Activated naive CD4-positive, alpha-beta T cell treated with anti-CD3 and anti-CD28 coated beads, Interleukin-2, amount 50 U/mL, for 72 hours (primary cell): ENCODE results near the gene RPL28. TPM values are rescaled to one million over a fixed set of nuclear protein-coding genes. Genes with fewer than 3 reads are reported as not detected.
A peak's percentile ranks its signal among the peaks of the same experiment; 100 is the strongest.
"Not testable (repeated sequence)": the region's sequence is repeated elsewhere in the genome, so short reads cannot be mapped to it uniquely, and the experiment has no call there.

ENCODE experiments used
- ATAC-seq, 2 donors: fragments of 150-1000 bp; cut with Tn5 transposase; 2 replicates each; pipeline ENCODE4 v1.10.0; 2021; ENCODE audit warnings: mild to moderate bottlenecking in 2 of 2, moderate library complexity in 2 of 2
- DNase-seq, 2 donors: peaks; one replicate each; pipeline ENCODE4 v3.0.0; 2021 to 2022; ENCODE audit warnings: low spot score in 2 of 2
- H3K27ac Mint-ChIP-seq, 2 donors: one replicate each; pipeline ENCODE4 v1.8.0; 2022; ENCODE audit warnings: mild to moderate bottlenecking in 2 of 2, mixed read lengths in 2 of 2
- H3K36me3 Mint-ChIP-seq, 2 donors: one replicate each; pipeline ENCODE4 v1.8.0; 2022; ENCODE audit warnings: mixed read lengths in 2 of 2
- H3K9me3 Mint-ChIP-seq, 2 donors: one replicate each; pipeline ENCODE4 v1.8.0; 2022; ENCODE audit warnings: mixed read lengths in 2 of 2
- total RNA-seq, 2 donors: library from RNA; stranded (reverse); gene quantifications; one replicate each; pipeline ENCODE4 v1.2.3, GENCODE V29; 2022

RPL28 gene
- total RNA-seq, 2 donors from 2014 or later: 2,540 to 2,693 TPM

DNA sequence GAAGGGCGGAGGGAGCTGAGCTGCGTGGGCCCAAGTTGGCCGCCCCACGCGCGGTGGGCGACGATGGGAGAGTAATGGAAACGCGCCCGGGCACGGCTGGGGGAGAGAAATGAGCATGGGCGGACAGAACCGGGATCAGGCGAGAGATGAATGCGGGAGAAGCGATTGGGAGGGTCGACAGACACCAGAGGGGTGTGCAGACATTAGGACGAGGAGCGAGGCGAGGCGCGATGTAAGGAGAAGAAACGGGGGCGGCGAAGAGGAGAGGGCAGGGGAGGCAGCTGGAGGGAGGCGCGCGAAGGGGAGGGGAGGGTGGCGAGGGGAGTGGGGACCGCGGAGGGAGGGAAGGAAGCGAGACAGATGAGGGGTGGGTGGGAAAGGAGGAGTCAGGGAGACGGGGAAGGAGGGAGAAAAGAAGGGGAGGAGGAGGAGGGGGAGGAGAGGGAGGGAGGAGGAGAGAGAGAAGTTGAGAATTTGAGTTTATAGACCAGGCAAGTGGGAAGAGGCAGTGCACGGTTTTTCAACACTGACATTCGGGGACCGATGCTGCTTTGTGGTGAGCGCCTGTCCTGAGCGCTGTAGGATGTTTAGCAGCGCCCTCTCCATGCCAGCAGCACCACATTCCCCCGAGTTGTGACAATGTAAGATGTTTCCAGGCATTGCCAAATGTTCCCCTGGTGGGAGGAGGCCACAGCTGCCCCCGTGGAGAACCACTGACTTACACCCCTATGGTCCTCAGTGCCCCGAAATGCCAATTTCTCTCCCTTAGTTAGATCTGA is 57.5 kb downstream of the RPL28 start, which contains the start of gene SHISA7:
SHISA7 (minus strand) TSS at position 256 of the 779 bp plus-strand sequence. CDS start 437 bp downstream, outside the sequence.
- no peak within 1 kb of the TSS for H3K27ac Mint-ChIP-seq
- H3K36me3 Mint-ChIP-seq: peaks cover 7 to 11% of the 10 kb centered on the region in 2 donors
- no peaks in the 10 kb centered on the region for H3K9me3 Mint-ChIP-seq
- DNase-seq (no peak), ATAC-seq (no peak)

DNA sequence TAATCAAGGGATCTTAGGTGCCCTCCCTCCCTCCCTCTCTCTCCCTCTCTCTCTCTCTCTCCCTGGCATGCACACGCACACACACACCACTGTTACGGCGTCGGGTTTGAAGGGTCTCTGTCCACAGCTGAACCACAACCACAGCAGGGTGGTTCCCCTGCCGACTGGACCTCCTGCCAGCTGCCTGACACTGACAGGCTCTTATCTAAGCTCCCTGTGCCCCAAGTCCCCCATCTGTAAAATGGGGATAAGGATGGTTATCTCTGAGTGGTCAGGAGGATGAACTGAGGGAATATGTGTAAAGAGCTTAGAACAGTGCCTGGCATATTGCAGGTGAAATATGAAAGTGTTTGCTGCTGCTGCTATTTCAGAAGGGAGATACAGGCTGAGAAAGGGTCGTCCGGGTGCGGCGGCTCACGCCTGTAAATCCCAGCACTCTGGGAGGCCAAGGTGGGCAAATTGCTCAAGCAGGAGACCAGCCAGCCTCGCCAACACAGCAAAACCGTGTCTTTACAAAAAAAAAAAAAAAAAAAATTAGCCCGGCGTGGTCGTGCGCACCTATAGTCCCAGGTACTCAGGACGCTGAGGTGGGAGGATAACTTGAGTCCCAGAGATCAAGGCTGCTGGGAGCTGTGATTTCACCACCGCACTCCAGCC is 58.2 kb downstream of the RPL28 start:
- no peak for ATAC-seq
- H3K36me3 Mint-ChIP-seq: peaks cover 7 to 11% of the 10 kb centered on the region in 2 donors
- H3K9me3 Mint-ChIP-seq: no peaks in the 10 kb centered on the region
- no peak overlapping the region for H3K27ac Mint-ChIP-seq
- no peak for DNase-seq

DNA sequence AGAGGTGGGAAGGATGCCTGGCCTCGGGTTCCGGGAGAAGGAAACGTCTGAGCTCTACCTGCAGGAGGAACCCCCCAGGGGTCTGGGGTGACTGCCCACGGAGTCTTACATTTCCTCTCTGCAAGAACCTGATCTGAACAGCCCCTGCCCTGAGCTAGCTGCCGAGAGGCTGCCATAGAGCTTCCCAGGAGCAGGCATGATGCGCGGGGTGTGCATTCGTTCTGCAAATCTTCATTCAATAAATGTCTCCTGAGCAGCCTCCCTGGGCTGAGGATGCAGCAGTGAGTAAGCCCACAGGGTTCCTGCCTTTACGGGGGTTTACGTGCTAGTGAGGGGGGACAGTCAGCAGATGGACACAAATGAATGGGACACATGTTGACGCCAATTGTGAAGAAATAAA is 58.9 kb downstream of the RPL28 start:
- Mint-ChIP-seq H3K9me3 (no peaks in the 10 kb centered on the region), H3K27ac (no peak overlapping the region), H3K36me3 (peaks cover 7 to 11% of the 10 kb centered on the region in 2 donors)
- no peak for DNase-seq
- no peak for ATAC-seq

GRCh38 chr19:55446060-55446459 is 60.3 kb downstream of the RPL28 start:
- DNase-seq (no peak), ATAC-seq (no peak)
- Mint-ChIP-seq H3K9me3 (no peaks in the 10 kb centered on the region), H3K27ac (no peak overlapping the region), H3K36me3 (peaks cover 7% of the 10 kb centered on the region in 2 donors)

- ATAC-seq (peak; percentile 19 to 69), DNase-seq (no peak)
- no peaks in the 10 kb centered on the region for H3K9me3 Mint-ChIP-seq
- H3K27ac Mint-ChIP-seq: no peak overlapping the region
- H3K36me3 Mint-ChIP-seq: no peaks in the 10 kb centered on the region
Observed at GRCh38 chr19:55447421-55448174, 61.9 kb downstream of the RPL28 start.

DNA sequence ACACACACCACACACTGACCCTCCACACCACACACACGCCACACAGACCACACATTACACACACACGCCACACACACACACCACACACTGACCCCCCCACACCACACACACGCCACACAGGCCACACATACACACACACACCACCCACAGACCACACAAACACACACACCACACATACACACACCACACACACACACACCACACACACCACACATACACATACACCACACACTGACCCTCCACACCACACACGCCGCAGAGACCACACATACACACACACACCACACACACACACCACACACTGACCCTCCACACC is 62.4 kb downstream of the RPL28 start:
- H3K36me3 Mint-ChIP-seq, H3K9me3 Mint-ChIP-seq, H3K27ac Mint-ChIP-seq, ATAC-seq, DNase-seq: not testable (repeated sequence)

DNA sequence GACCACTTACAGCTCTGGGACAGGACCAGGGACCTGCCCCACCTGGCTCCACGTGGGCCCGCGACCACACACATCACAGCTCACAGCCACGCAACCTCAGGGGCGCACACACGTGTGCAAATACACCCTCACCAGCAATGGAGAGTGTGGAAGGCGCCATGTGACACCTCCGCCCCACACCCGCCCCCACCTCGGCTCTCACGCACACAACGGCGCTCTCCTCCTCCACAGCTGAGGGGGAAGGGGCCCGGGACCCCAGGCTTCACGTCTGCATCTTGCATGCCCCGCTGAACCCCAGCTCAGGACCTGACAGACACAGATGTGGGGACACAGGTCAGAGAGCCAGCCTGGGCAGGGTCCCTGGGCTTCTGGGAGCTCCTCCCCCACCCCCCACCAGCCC is 63.7 kb downstream of the RPL28 start:
- no peak for DNase-seq
- Mint-ChIP-seq H3K9me3 (no peaks in the 10 kb centered on the region), H3K27ac (no peak overlapping the region), H3K36me3 (peaks cover 0 to 5% of the 10 kb centered on the region in 2 donors)
- ATAC-seq: peak in 1 of 2 donors; percentile 15

- H3K36me3 Mint-ChIP-seq: peaks cover 0 to 5% of the 10 kb centered on the region in 2 donors
- no peaks in the 10 kb centered on the region for H3K9me3 Mint-ChIP-seq
- ATAC-seq (peak in 1 of 2 donors; percentile 24), DNase-seq (no peak)
- no peak overlapping the region for H3K27ac Mint-ChIP-seq
Observed at GRCh38 chr19:55451163-55451964, 65.6 kb downstream of the RPL28 start.

- DNase-seq (no peak), ATAC-seq (no peak)
- peaks cover 0 to 5% of the 10 kb centered on the region in 2 donors for H3K36me3 Mint-ChIP-seq
- H3K27ac Mint-ChIP-seq: no peak overlapping the region
- H3K9me3 Mint-ChIP-seq: no peaks in the 10 kb centered on the region
Observed at GRCh38 chr19:55451965-55452748, 66.4 kb downstream of the RPL28 start.

Other genes with a start within 250 kb of the RPL28 start
- 1 to 10 TPM in 1 of 2 donors, not detected in 1; 1.3 TPM for gene TNNT1, start 236.7 kb upstream of the RPL28 start, total RNA-seq
- gene TNNI3, start 228.2 kb upstream of the RPL28 start, total RNA-seq: not detected
- under 1 TPM; 0.55 to 0.95 TPM for gene DNAAF3, start 219.3 kb upstream of the RPL28 start, total RNA-seq
- not detected for gene SYT5, start 205.6 kb upstream of the RPL28 start, total RNA-seq
- gene PTPRH, start 176.4 kb upstream of the RPL28 start, total RNA-seq: under 1 TPM in 1 of 2 donors, not detected in 1; 0.19 TPM
- 1 to 10 TPM; 7.7 to 8.1 TPM for gene TMEM86B, start 157.2 kb upstream of the RPL28 start, total RNA-seq
- 100 to 1,000 TPM; 160 to 225 TPM for gene PPP6R1, start 126.9 kb upstream of the RPL28 start, total RNA-seq
- 10 to 100 TPM; 24.9 to 40.8 TPM for gene HSPBP1, start 105.8 kb upstream of the RPL28 start, total RNA-seq
- gene BRSK1, start 101.9 kb upstream of the RPL28 start, total RNA-seq: 1 to 10 TPM; 6.7 to 8.4 TPM
- not detected for gene TMEM150B, start 60.6 kb upstream of the RPL28 start, total RNA-seq
- gene KMT5C, start 46.1 kb upstream of the RPL28 start, total RNA-seq: 10 to 100 TPM; 30.7 to 56.2 TPM
- gene COX6B2, start 31.2 kb upstream of the RPL28 start, total RNA-seq: under 1 TPM; 0.39 to 0.95 TPM
- not detected for gene GARIN5B, start 22.7 kb upstream of the RPL28 start, total RNA-seq
- under 1 TPM in 1 of 2 donors, not detected in 1; 0.32 TPM for gene IL11, start 15.5 kb upstream of the RPL28 start, total RNA-seq
- not detected for gene TMEM190, start 9.1 kb upstream of the RPL28 start, total RNA-seq
- 1 to 10 TPM; 4.5 to 7.8 TPM for gene TMEM238, start 1.6 kb upstream of the RPL28 start, total RNA-seq
- 100 to 1,000 TPM; 192 to 343 TPM for gene UBE2S, start 21.9 kb downstream of the RPL28 start, total RNA-seq
- not detected for gene SHISA7, start 57.4 kb downstream of the RPL28 start, total RNA-seq
- gene ISOC2, start 75.7 kb downstream of the RPL28 start, total RNA-seq: 10 to 100 TPM; 22.1 to 41.5 TPM
- not detected for gene C19orf85, start 78.8 kb downstream of the RPL28 start, total RNA-seq
- 10 to 100 TPM in 1 of 2 donors, 1 to 10 TPM in 1; 7.4 to 14.2 TPM for gene ZNF628, start 90.7 kb downstream of the RPL28 start, total RNA-seq
- gene NAT14, start 99.3 kb downstream of the RPL28 start, total RNA-seq: 10 to 100 TPM in 1 of 2 donors, 1 to 10 TPM in 1; 5.1 to 18.2 TPM
- gene SSC5D, start 102.5 kb downstream of the RPL28 start, total RNA-seq: under 1 TPM; 0.39 to 0.53 TPM
- gene SBK2, start 151.2 kb downstream of the RPL28 start, total RNA-seq: not detected
- not detected for gene SBK3, start 159.6 kb downstream of the RPL28 start, total RNA-seq
- gene ZNF579, start 194.9 kb downstream of the RPL28 start, total RNA-seq: 10 to 100 TPM in 1 of 2 donors, 1 to 10 TPM in 1; 8.7 to 10.1 TPM
- 10 to 100 TPM; 10.2 to 12.3 TPM for gene FIZ1, start 213.6 kb downstream of the RPL28 start, total RNA-seq
- gene ZNF524, start 214.4 kb downstream of the RPL28 start, total RNA-seq: 10 to 100 TPM; 21.4 to 29.7 TPM
- 10 to 100 TPM; 13.7 to 15.5 TPM for gene ZNF865, start 219.7 kb downstream of the RPL28 start, total RNA-seq
- 1 to 10 TPM; 3.6 to 3.9 TPM for gene ZNF784, start 238.6 kb downstream of the RPL28 start, total RNA-seq